Stimulated activated CD4-positive, alpha-beta T cell treated with anti-CD3 and anti-CD28 coated beads, Interleukin-2, amount 100 ng/mL, for 24 hours (primary cell): Measurements from ENCODE around the gene SLC25A21.
"Not testable (repeated sequence)": the region's sequence is repeated elsewhere in the genome, so short reads cannot be mapped to it uniquely, and the experiment has no call there.

Experiments used
- DNase-seq, 2 donors: peaks; one replicate each; pipeline ENCODE4 v3.0.0-alpha.2; 2020

SLC25A21 gene

GRCh38 chr14:36935976-36936678 lies 236.3 kb downstream of the SLC25A21 start:
- DNase-seq = no peak

GRCh38 chr14:36934304-36934703 lies 238.1 kb downstream of the SLC25A21 start:
- DNase-seq = no peak

GRCh38 chr14:36931791-36932190 lies 240.6 kb downstream of the SLC25A21 start:
- DNase-seq = no peak

GRCh38 chr14:36928432-36928831 lies 244.0 kb downstream of the SLC25A21 start:
- no peak for DNase-seq

GRCh38 chr14:36925094-36925493 lies 247.3 kb downstream of the SLC25A21 start:
- no peak for DNase-seq

- DNase-seq = no peak
These were observed 255.7 kb downstream of the SLC25A21 start for GRCh38 chr14:36916668-36917067.

GRCh38 chr14:36915081-36915480 lies 257.3 kb downstream of the SLC25A21 start:
- DNase-seq = no peak

- no peak for DNase-seq
These were observed 261.8 kb downstream of the SLC25A21 start for GRCh38 chr14:36910578-36910977.

- no peak for DNase-seq
These were observed 267.0 kb downstream of the SLC25A21 start for GRCh38 chr14:36905272-36905888.

GRCh38 chr14:36901861-36902260 lies 270.5 kb downstream of the SLC25A21 start:
- no peak for DNase-seq

- DNase-seq = no peak
These were observed 271.6 kb downstream of the SLC25A21 start for GRCh38 chr14:36900846-36901245.

- DNase-seq = not testable (repeated sequence)
These were observed 276.1 kb downstream of the SLC25A21 start for GRCh38 chr14:36896300-36896699.

GRCh38 chr14:36884049-36884448 lies 288.4 kb downstream of the SLC25A21 start:
- no peak for DNase-seq

GRCh38 chr14:36880276-36880675 lies 292.1 kb downstream of the SLC25A21 start:
- no peak for DNase-seq

- no peak for DNase-seq
These were observed 292.8 kb downstream of the SLC25A21 start for GRCh38 chr14:36879558-36879957.

- no peak for DNase-seq
These were observed 297.8 kb downstream of the SLC25A21 start for GRCh38 chr14:36874396-36875138.

GRCh38 chr14:36870776-36871175 lies 301.6 kb downstream of the SLC25A21 start:
- DNase-seq = no peak

GRCh38 chr14:36869125-36869524 lies 303.3 kb downstream of the SLC25A21 start:
- no peak for DNase-seq

GRCh38 chr14:36866867-36867266 lies 305.5 kb downstream of the SLC25A21 start:
- no peak for DNase-seq

GRCh38 chr14:36863271-36863670 lies 309.1 kb downstream of the SLC25A21 start:
- no peak for DNase-seq

- not testable (repeated sequence) for DNase-seq
These were observed 310.2 kb downstream of the SLC25A21 start for GRCh38 chr14:36862237-36862636.

GRCh38 chr14:36860831-36861230 lies 311.6 kb downstream of the SLC25A21 start:
- DNase-seq = no peak

GRCh38 chr14:36859119-36859518 lies 313.3 kb downstream of the SLC25A21 start:
- no peak for DNase-seq

- DNase-seq = no peak
These were observed 314.5 kb downstream of the SLC25A21 start for GRCh38 chr14:36857842-36858445.
